ENCODE results near the gene DUS4L.

Gene DUS4L

DNA sequence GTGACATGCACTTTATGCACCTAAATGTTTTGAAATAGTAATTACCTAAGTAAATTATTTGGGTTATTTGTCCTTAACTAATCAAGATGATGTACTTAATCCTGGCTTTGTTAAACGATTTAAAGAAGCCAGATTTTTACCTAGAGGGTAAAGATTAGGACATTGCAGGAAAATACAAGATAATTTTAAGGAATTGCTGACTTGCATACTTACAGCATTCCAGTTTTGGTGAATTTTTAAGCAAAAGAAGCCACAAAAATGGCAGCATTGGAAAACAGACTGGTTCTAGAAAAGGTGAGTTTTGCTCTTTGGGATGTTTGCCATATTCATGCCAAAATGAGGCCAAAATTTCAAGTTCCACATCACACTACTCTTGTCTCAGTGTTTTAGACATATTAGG, 49.7 kb downstream of the DUS4L start:
- H3K4me3 ChIP-seq (ENCODE audit: low read depth, low read length) = no peak overlapping the region
- TF ChIP-seq, protein P1, sequence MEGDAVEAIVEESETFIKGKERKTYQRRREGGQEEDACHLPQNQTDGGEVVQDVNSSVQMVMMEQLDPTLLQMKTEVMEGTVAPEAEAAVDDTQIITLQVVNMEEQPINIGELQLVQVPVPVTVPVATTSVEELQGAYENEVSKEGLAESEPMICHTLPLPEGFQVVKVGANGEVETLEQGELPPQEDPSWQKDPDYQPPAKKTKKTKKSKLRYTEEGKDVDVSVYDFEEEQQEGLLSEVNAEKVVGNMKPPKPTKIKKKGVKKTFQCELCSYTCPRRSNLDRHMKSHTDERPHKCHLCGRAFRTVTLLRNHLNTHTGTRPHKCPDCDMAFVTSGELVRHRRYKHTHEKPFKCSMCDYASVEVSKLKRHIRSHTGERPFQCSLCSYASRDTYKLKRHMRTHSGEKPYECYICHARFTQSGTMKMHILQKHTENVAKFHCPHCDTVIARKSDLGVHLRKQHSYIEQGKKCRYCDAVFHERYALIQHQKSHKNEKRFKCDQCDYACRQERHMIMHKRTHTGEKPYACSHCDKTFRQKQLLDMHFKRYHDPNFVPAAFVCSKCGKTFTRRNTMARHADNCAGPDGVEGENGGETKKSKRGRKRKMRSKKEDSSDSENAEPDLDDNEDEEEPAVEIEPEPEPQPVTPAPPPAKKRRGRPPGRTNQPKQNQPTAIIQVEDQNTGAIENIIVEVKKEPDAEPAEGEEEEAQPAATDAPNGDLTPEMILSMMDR (IDR thresholded peaks at IDR 0.05; ENCODE audit: control insufficient read depth, extremely low read depth, insufficient read depth) = no peak
- DNase-seq (ENCODE audit: low read depth) = no peak

DNA sequence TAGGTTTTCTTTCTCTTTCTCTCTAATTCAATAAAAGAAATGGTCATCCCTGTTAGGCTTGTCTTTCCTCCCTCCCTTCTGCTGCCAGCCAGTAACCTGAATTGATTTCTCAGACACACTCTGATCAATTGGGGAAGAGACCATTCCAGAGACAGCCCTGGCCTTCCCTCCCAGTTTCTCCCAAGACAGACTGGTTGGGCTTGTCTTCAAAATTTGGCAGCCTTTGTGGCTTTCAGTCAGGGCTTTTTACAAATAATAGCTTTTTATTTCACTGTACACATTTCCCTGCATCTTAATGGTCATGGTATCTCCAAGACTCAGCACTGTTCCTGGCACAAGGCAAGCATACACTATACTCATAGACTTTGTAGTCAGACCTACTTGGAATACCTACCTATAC, 50.2 kb downstream of the DUS4L start:
- TF ChIP-seq, protein P1 (IDR thresholded peaks at IDR 0.05; ENCODE audit: control insufficient read depth, extremely low read depth, insufficient read depth) = no peak
- no peak for DNase-seq (ENCODE audit: low read depth)
- H3K4me3 ChIP-seq (ENCODE audit: low read depth, low read length) = no peak overlapping the region

DNA sequence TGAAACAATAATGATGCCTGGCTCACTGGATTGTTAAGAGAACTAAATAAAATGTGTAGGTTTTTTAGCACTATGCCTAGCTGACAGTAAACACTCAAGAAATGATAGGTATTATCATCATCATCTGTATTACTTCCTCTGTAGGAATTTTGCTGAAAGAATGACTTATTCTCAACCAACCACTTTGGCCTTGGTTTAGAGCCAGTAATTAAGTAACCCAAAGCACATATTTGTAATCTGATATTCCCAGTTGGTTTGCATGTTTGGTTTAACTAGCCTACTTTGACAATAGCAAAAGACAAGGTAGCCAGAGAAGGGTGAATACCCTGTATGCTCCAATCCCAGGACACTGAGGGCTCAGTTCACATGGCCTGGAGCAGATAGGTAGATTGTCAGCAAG, 50.7 kb downstream of the DUS4L start:
- no peak for DNase-seq (ENCODE audit: low read depth)
- H3K4me3 ChIP-seq (ENCODE audit: low read depth, low read length) = 0 out of 2 replicates have a peak overlapping the region, but pooled peaks have one; percentile 1
- TF ChIP-seq, protein P1 (IDR thresholded peaks at IDR 0.05; ENCODE audit: control insufficient read depth, extremely low read depth, insufficient read depth) = no peak

DNA sequence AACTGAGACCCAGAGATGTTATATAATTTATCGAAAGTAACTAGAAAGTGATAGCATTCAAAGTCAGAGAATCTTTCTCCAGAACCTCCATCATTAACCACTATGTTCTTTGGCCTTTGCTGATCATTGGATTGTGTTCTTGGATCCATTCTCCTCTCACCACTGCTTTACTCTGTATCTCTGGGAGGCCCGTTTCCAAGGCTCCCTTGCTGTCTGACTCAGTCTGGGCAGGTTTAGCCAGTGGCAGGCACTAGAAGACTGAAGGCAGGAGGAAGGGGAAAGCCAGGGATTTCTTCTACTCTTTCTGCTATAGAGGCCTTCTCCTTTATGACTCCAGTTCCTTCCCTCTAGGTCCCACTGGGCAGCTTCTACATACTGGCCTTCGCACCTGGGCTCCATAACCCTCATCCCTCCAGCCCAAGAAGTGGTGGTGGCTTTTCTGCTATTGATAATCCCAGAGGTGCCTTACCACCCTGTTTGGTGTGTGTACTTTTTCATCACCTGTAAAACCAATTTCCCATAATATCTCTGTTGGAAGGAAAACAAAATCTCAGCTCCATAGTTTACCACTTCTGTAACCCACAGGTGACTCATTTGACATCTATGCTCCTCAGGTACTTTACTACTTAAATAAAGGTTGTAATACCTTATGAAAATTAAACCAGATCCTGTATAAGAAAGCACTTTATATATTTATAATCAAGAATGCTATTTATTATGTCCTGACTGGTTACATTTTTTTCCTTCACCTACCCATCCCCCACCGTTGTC, 52.3 kb downstream of the DUS4L start:
- DNase-seq (ENCODE audit: low read depth) = no peak
- H3K4me3 ChIP-seq (ENCODE audit: low read depth, low read length) = no peak overlapping the region
- TF ChIP-seq, protein P1 (IDR thresholded peaks at IDR 0.05; ENCODE audit: control insufficient read depth, extremely low read depth, insufficient read depth) = no peak

DNA sequence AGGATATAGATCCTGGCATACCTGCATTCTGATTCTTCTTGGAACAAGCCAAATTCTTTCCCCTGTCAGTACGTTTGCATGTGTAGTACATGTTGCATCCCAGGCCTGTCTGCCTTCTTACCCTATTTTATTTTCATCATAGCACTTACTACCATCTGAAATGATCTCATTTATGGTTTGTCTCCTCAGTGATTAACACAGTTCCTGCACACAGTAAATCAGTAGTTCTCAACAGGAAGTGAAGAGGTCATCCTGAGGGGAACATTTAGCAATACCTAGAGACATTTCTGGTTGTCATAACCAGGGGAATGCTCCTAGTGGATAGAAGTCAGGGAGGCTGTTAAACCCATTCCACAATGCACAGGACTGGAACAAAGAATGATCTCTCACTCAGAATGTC, 58.7 kb downstream of the DUS4L start:
- no peak overlapping the region for H3K4me3 ChIP-seq (ENCODE audit: low read depth, low read length)
- TF ChIP-seq, protein P1 (IDR thresholded peaks at IDR 0.05; ENCODE audit: control insufficient read depth, extremely low read depth, insufficient read depth) = no peak
- DNase-seq (ENCODE audit: low read depth) = no peak

DNA sequence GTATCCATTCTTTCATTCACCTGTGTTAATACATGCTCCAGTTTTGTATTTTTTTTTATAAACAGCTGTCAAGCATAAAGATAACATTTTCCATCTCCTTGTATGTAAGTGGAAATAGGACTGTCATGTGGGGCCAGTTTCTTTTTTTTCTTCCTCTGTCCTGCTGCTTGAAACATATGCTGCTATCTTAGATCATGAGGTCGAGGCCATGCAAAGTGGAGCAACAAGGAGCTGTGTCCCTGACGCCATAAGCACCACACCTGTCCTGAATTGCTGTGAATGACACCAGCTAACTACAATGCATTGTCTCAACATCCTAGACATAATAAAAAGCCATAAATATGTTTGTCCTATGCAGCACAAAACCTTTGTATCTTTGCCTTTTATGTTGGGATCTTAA, 59.1 kb downstream of the DUS4L start:
- no peak overlapping the region for H3K4me3 ChIP-seq (ENCODE audit: low read depth, low read length)
- TF ChIP-seq, protein P1 (IDR thresholded peaks at IDR 0.05; ENCODE audit: control insufficient read depth, extremely low read depth, insufficient read depth) = no peak
- no peak for DNase-seq (ENCODE audit: low read depth)

DNA sequence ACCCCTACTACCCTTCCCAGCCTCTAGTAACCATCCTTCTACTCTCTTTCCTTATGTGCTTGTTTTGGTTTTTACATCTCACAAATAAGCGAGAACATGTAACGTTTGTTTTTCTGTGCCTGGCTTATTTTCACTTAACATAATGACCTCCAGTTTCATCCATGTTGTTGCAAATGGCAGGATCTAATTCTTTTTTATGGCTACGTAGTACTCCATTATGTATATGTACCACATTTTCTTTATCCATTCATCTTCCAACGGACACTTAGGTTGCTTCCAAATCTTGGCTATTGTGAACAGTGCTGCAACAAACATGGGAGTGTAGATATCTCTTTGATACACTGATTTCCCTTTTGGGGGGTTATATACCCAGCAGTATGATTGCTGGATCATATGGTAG, 63.2 kb downstream of the DUS4L start:
- TF ChIP-seq, protein P1 (IDR thresholded peaks at IDR 0.05; ENCODE audit: control insufficient read depth, extremely low read depth, insufficient read depth) = no peak
- no peak overlapping the region for H3K4me3 ChIP-seq (ENCODE audit: low read depth, low read length)
- no peak for DNase-seq (ENCODE audit: low read depth)
